H1 (cell line): Measurements from ENCODE around the gene PHC3. TPM values are rescaled to one million over a fixed set of nuclear protein-coding genes. Genes with fewer than 3 reads are reported as not detected.

ENCODE experiments used
- GTF2F1 ChIP-seq: IDR thresholded peaks from 2 replicates; pipeline ENCODE4 v1.6.1; 2012; ENCODE audit warnings: low read depth, low read length, improper control_type of control experiment, borderline replicate concordance
- RFX5 ChIP-seq: IDR thresholded peaks from 2 replicates; pipeline ENCODE4 v1.6.1; 2011; ENCODE audit warnings: low read depth, low read length, improper control_type of control experiment, borderline replicate concordance
- SRF ChIP-seq: IDR thresholded peaks from 2 replicates; pipeline ENCODE4 v1.6.1; 2011; ENCODE audit warnings: mild to moderate bottlenecking, low read depth, low read length, moderate library complexity
- polyA plus RNA-seq, 7 experiments: library from polyadenylated mRNA; depleted of rRNA in 3 of 7; stranded (reverse) in 5 of 7; unstranded in 2 of 7; fragments of >200 nt in 5 of 7; fragments of 200-250 nt in 2 of 7; gene quantifications; 1 replicate in 5 of 7; 2 replicates in 1 of 7; 4 replicates in 1 of 7; pipeline versions ENCODE4 v1.2.1 to v1.2.3, GENCODE V29; 2011 to 2013; ENCODE audit warnings: missing spikeins in 2 of 7, mixed read lengths in 2 of 7
- total RNA-seq: library from RNA; stranded (reverse); fragmentation: NEBNext Ultra II Directional; extraction: Animal tissue kit (Norgen Biotek cat#: 25700); gene quantifications from 2 replicates; pipeline ENCODE4 v1.2.1, GENCODE V29; 2021
- TF ChIP-seq, protein P1 (sequence below): IDR thresholded peaks from 2 replicates; pipeline ENCODE4 v1.6.1; 2011; ENCODE audit warnings: low read length, improper control_type of control experiment
- TF ChIP-seq, protein P2 (sequence below): IDR thresholded peaks from 2 replicates; pipeline ENCODE4 v1.6.1; 2011; ENCODE audit warnings: low read depth, mild to moderate bottlenecking, low read length; ENCODE audit not compliant: insufficient read depth

The PHC3 gene
- total and polyA plus RNA-seq, 2 of the 8 experiments (the other 6 are each of a cell fraction or from before 2014, with no cell fraction given), result 26.4 to 29.2 TPM

GRCh38 chr3:170081079-170081741 lies 100.3 kb downstream of the PHC3 start (continued):
- TF ChIP-seq, protein P1, sequence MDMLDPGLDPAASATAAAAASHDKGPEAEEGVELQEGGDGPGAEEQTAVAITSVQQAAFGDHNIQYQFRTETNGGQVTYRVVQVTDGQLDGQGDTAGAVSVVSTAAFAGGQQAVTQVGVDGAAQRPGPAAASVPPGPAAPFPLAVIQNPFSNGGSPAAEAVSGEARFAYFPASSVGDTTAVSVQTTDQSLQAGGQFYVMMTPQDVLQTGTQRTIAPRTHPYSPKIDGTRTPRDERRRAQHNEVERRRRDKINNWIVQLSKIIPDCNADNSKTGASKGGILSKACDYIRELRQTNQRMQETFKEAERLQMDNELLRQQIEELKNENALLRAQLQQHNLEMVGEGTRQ, result no peak
- TF ChIP-seq RFX5 (no peak), SRF (no peak), GTF2F1 (no peak)
- TF ChIP-seq, protein P2, sequence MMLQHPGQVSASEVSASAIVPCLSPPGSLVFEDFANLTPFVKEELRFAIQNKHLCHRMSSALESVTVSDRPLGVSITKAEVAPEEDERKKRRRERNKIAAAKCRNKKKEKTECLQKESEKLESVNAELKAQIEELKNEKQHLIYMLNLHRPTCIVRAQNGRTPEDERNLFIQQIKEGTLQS, result no peak
- TF ChIP-seq, all 59 proteins: peak for 0
